ENCODE data around the gene ZSCAN31. TPM values are rescaled to one million over a fixed set of nuclear protein-coding genes. Genes with fewer than 3 reads are reported as not detected.

ZSCAN31 gene
- total and polyA plus RNA-seq, 9 of the 15 experiments (the other 6 are each of a cell fraction or from before 2014, with no cell fraction given), result 3.9 to 12.1 (median 7.0) TPM

DNA sequence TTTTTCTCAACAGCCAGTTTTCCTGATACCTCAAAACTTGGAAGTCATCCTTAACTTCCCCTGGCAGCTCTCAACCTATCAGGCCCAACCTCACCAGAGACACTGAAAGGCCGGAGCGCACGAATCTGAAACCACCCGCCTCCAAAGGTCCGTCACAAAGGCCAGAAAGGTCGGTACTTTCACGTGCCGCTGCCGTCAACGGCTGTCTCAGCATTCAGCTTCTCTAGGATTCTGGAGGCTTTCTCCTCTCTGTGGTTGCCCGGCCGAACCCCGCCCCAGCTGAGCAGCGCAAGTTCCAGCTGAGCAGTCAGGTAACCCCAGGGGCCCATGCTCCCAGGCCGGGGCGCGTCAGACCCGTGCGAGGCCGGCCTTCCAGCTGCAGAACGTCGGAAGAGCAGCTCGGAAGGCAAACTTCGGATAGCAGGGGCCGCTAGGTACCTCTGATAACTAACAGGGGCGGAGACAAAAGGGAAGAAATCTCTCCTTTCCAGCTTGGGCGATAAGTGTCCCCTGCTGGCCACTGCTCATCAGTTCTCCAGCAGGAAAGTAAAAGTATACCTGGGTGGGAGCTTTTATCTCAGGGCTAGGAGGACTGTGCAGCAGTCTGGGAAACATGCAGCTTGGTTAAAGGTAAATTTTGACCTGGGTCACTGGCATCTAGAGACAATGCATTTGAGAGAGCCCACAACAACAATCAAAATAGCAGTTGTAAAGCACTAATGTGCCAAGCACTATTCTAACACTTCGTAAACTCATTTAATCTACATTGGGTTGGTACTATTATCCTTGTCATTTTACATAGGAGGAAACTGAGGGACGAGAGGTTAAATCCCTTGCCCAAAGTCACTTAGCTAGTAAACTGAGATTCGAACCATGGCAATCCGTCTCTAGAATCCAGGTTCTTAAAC is 47.5 kb upstream of the ZSCAN31 start (continued):
- TF ChIP-seq RBFOX2 (IDR thresholded peaks at IDR 0.05; ENCODE audit: low read depth, low read length) (peak; percentile 57), EZH2 (IDR thresholded peaks at IDR 0.05; ENCODE audit: borderline replicate concordance, low read depth, low read length) (no peak), MEF2D (tag; conservative IDR thresholded peaks at IDR 0.05; ENCODE audit: low read depth) (no peak), POLR2B (IDR thresholded peaks at IDR 0.05; ENCODE audit: low read depth, partially characterized antibody) (no peak), SMARCB1 (IDR thresholded peaks at IDR 0.05; ENCODE audit: insufficient read length, low read depth) (no peak), HDAC3 (IDR thresholded peaks at IDR 0.05; ENCODE audit: borderline replicate concordance, partially characterized antibody) (no peak), ZKSCAN3 (CRISPR knock-in tag; IDR thresholded peaks at IDR 0.05) (no peak), RBM17 (IDR thresholded peaks at IDR 0.05; ENCODE audit: borderline replicate concordance, low read depth, low read length) (no peak), ZKSCAN8 (CRISPR knock-in tag; IDR thresholded peaks at IDR 0.05) (no peak), ZNF3 (CRISPR knock-in tag; IDR thresholded peaks at IDR 0.05) (no peak), SAFB2 (IDR thresholded peaks at IDR 0.05; ENCODE audit: borderline replicate concordance, low read depth, low read length, severe bottlenecking) (no peak), ZC3H8 (IDR thresholded peaks at IDR 0.05) (no peak), BRD4 (IDR thresholded peaks at IDR 0.05) (no peak), MCM5 (IDR thresholded peaks at IDR 0.05; ENCODE audit: low read depth) (no peak), MYBL2 (IDR thresholded peaks at IDR 0.05; ENCODE audit: low read depth) (peak; percentile 88), MYBL2 (CRISPR knock-in tag; IDR thresholded peaks at IDR 0.05; ENCODE audit: borderline replicate concordance) (no peak), TARDBP (IDR thresholded peaks at IDR 0.05) (no peak), ETV5 (CRISPR knock-in tag; IDR thresholded peaks at IDR 0.05; ENCODE audit: low read depth) (no peak), DDX20 (tag; IDR thresholded peaks at IDR 0.05; ENCODE audit: low read depth) (no peak), SP1 (CRISPR knock-in tag; IDR thresholded peaks at IDR 0.05) (peak; percentile 72), CBFA2T3 (IDR thresholded peaks at IDR 0.05) (peak; percentile 77), KLF10 (CRISPR knock-in tag; IDR thresholded peaks at IDR 0.05) (no peak), RHOXF2B (CRISPR knock-in tag; conservative IDR thresholded peaks at IDR 0.05) (no peak), NFIX (CRISPR knock-in tag; IDR thresholded peaks at IDR 0.05; ENCODE audit: low read depth) (no peak), ZNF146 (CRISPR knock-in tag; IDR thresholded peaks at IDR 0.05; ENCODE audit: unreplicated experiment) (no peak)
- TF ChIP-seq, protein P1, sequence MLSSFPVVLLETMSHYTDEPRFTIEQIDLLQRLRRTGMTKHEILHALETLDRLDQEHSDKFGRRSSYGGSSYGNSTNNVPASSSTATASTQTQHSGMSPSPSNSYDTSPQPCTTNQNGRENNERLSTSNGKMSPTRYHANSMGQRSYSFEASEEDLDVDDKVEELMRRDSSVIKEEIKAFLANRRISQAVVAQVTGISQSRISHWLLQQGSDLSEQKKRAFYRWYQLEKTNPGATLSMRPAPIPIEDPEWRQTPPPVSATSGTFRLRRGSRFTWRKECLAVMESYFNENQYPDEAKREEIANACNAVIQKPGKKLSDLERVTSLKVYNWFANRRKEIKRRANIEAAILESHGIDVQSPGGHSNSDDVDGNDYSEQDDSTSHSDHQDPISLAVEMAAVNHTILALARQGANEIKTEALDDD (IDR thresholded peaks at IDR 0.05), result peak; percentile 33; the same call in 1 of the 2 replicates
- TF ChIP-seq, protein P2, sequence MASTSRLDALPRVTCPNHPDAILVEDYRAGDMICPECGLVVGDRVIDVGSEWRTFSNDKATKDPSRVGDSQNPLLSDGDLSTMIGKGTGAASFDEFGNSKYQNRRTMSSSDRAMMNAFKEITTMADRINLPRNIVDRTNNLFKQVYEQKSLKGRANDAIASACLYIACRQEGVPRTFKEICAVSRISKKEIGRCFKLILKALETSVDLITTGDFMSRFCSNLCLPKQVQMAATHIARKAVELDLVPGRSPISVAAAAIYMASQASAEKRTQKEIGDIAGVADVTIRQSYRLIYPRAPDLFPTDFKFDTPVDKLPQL (IDR thresholded peaks at IDR 0.05; ENCODE audit: extremely low read depth, insufficient read length), result no peak
- TF ChIP-seq, protein P3, sequence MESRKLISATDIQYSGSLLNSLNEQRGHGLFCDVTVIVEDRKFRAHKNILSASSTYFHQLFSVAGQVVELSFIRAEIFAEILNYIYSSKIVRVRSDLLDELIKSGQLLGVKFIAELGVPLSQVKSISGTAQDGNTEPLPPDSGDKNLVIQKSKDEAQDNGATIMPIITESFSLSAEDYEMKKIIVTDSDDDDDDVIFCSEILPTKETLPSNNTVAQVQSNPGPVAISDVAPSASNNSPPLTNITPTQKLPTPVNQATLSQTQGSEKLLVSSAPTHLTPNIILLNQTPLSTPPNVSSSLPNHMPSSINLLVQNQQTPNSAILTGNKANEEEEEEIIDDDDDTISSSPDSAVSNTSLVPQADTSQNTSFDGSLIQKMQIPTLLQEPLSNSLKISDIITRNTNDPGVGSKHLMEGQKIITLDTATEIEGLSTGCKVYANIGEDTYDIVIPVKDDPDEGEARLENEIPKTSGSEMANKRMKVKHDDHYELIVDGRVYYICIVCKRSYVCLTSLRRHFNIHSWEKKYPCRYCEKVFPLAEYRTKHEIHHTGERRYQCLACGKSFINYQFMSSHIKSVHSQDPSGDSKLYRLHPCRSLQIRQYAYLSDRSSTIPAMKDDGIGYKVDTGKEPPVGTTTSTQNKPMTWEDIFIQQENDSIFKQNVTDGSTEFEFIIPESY (CRISPR knock-in tag; IDR thresholded peaks at IDR 0.05), result peak; percentile 74

All from K562 (cell line).